ENCODE data around the gene ZCCHC8.

ZCCHC8 gene

DNA sequence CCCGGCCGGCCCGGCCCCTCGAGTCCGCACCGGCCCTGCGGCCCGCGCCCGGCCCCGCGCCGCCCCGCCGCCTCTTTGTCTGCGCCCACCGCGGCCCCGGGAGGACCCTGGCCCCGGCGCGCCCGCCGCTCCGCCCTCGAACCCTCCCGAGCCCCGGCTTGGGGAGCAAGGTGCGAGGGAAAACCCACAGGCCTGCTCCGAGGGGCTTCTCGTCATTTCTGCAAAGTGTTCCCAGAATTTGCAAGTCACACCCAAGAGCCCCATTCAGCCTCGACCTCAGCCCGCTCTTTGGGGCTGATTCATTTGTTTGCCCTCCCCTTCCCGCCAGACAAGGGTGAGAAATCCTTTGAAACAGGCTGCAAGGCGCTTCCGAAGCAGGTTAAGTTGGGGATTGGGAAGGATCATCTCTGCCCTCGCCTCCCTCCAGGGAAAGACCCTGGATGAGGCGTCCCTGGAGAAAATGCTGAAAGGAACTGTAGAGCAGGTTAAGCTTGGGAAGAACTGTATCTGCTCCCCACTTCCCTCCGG, 77.9 kb downstream of the ZCCHC8 start:
- peak; percentile 80 for DNase-seq

DNA sequence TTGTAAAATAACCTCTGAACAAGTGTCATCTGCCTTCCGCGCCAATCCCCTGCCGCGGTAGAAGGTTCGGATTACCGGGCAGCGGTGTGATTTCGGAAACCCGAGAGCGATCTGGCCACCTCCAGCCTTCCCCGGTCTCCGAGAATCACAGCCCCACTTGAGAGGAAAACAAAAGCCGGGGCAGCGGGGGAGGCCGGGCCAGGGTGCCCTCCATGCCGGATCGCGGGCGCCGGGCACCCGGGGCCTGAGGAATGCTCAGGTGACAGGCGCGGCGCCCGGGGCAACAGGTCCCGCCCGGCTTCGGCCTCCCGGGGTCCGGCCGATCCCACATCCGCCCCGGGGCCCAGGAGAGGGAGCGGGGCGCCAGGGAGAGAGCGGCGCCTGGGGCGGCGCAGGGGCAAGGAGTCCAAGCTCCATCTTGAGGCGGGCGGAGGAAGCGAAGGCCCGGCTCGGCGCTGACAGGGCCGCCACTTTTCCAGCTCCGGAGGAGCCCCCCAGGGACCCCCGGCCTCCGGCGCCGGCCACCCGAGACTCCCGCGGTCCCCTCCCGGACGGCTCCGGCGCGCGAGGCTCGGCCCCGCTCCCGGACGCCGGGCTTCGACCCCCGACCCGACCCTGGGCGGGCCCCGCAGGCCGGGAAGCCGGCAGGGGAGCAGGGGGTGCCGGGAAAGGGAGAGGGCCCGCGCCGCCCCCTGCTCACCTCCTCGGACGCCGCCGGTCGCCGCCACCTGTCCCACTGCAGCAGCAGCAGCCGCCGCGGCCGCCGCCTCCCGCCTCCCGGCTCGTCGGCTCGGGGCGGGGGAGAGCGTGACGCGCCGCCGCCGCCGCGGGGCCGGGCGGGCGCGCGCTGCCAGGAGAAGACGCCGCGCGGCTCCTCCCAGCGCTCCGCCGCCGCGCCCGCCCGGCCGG, 78.7 kb downstream of the ZCCHC8 start, which contains the start of gene CLIP1:
Gene CLIP1, minus strand, starts transcription at position 849 of the 909 bp plus-strand sequence. CDS start 42,217 bp downstream, outside the sequence.
- DNase-seq, result peak; percentile 92
